CD4-positive, alpha-beta T cell treated with Interleukin-17A for 1 hour (primary cell): ENCODE measurements around the gene CMTM8.
"Not testable (repeated sequence)": the region's sequence is repeated elsewhere in the genome, so short reads cannot be mapped to it uniquely, and the experiment has no call there.

Source experiments
- DNase-seq: peaks from one replicate; pipeline ENCODE4 v3.0.0-alpha.2; 2020

CMTM8 gene

GRCh38 chr3:32238453-32239306 is at the start of gene CMTM8:
TSS of gene CMTM8 (plus strand) at chr3:32238680. CDS start at chr3:32238973, 293 bp downstream.
- peak; percentile 72 for DNase-seq

- no peak for DNase-seq
Measured at GRCh38 chr3:32189693-32190092, 48.8 kb upstream of the CMTM8 start.

GRCh38 chr3:32190556-32190955 is 47.9 kb upstream of the CMTM8 start:
- DNase-seq: not testable (repeated sequence)

- DNase-seq: no peak
Measured at GRCh38 chr3:32193101-32193500, 45.4 kb upstream of the CMTM8 start.

GRCh38 chr3:32194653-32195052 is 43.8 kb upstream of the CMTM8 start:
- no peak for DNase-seq

GRCh38 chr3:32195995-32196540 is 42.4 kb upstream of the CMTM8 start:
- DNase-seq: no peak

GRCh38 chr3:32197991-32198390 is 40.5 kb upstream of the CMTM8 start:
- DNase-seq: no peak

GRCh38 chr3:32198714-32199113 is 39.8 kb upstream of the CMTM8 start:
- no peak for DNase-seq

- no peak for DNase-seq
Measured at GRCh38 chr3:32200490-32200889, 38.0 kb upstream of the CMTM8 start.

GRCh38 chr3:32200992-32201758 is 37.3 kb upstream of the CMTM8 start:
- DNase-seq: no peak

GRCh38 chr3:32202496-32202895 is 36.0 kb upstream of the CMTM8 start:
- DNase-seq: no peak

- DNase-seq: no peak
Measured at GRCh38 chr3:32203854-32204253, 34.6 kb upstream of the CMTM8 start.

GRCh38 chr3:32208447-32208846 is 30.0 kb upstream of the CMTM8 start:
- DNase-seq: no peak

GRCh38 chr3:32215185-32215584 is 23.3 kb upstream of the CMTM8 start:
- DNase-seq: no peak

- no peak for DNase-seq
Measured at GRCh38 chr3:32216172-32216783, 22.2 kb upstream of the CMTM8 start.

GRCh38 chr3:32217339-32217738 is 21.1 kb upstream of the CMTM8 start:
- no peak for DNase-seq

- DNase-seq: no peak
Measured at GRCh38 chr3:32219537-32219936, 18.9 kb upstream of the CMTM8 start.

GRCh38 chr3:32220006-32220405 is 18.5 kb upstream of the CMTM8 start:
- no peak for DNase-seq

GRCh38 chr3:32222950-32223349 is 15.5 kb upstream of the CMTM8 start:
- DNase-seq: no peak

- no peak for DNase-seq
Measured at GRCh38 chr3:32224016-32224516, 14.4 kb upstream of the CMTM8 start.

GRCh38 chr3:32226875-32227500 is 11.5 kb upstream of the CMTM8 start:
- DNase-seq: no peak

GRCh38 chr3:32228743-32229142 is 9.7 kb upstream of the CMTM8 start:
- DNase-seq: not testable (repeated sequence)

GRCh38 chr3:32229565-32229964 is 8.9 kb upstream of the CMTM8 start:
- DNase-seq: no peak
